Stimulated activated CD4-positive, alpha-beta T cell treated with anti-CD3 and anti-CD28 coated beads, Interleukin-4, amount 100 ng/mL, for 1 hour (primary cell): ENCODE data around the gene ACAA2.

Experiments used
- DNase-seq: peaks from one replicate; pipeline ENCODE4 v3.0.0-alpha.2; 2020

Gene ACAA2

DNA sequence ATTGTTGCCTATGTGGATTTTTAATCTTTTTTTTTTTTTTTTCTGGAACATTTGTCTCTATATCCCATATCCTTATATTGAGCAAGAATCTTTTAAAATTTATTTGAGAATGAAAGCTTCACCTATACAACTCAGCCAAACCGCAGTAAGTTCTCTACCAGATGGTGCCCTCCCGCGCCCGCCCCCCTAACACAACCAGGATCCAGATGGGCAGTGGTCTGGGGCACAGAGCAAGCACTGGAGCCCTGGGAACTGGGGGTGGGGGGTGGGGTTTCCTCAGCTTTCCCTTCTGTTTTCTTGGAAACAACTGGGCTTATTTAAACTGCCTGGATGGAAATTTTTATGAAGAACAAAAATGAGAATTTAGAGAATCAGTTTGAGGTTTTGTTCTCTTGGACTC is 74.6 kb downstream of the ACAA2 start:
- no peak for DNase-seq

DNA sequence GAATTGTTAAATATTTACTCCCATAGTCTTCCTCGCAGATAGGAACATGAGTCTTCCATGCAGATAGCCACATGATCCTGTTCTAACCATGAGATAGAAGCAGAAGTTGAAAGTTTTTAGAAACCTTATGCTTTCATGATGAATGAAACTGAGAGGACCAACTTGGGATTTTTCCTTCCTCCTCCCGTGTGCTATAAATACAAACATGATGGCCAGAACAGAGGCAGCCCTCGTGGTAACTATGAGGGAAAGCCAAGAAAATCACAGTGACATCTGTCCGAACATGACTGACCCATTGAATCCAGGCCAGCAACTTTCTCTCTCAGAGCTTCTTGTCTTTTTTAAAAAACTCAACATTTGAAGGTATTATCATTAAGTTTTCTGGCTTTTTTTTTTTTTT is 78.5 kb downstream of the ACAA2 start:
- no peak for DNase-seq

DNA sequence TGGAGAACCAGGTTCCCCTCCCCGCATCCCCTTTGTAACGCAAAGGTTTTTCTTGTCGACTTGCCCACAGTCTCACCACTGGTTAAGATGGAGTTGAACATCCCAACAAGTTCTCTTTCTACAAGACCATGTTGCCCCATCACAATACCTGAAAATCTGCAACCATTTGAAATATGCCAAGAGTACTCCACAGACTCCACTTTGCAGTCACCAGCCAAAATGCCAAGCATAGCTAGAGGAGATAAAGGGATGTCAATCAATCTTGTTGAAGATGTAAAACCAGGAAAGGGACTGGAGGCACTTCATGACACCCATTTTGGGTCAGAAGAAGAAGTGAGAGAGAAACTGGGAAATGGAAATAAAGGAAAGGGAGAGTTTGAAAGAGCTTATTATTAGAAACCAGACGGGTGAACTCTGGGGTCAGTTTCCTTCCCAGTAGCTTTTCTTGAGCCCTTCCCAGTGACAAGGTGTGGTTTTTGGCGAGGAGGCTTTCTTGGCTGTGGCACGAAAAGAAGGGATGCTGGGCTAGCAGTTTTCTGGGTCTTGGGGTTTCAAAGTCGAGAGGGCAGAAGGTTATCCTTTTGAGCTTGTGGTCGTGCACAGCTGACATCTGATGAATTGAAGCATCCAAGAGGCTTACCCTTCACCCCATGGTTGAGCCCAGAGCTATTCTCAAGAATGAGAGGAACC is 79.3 kb downstream of the ACAA2 start:
- no peak for DNase-seq

DNA sequence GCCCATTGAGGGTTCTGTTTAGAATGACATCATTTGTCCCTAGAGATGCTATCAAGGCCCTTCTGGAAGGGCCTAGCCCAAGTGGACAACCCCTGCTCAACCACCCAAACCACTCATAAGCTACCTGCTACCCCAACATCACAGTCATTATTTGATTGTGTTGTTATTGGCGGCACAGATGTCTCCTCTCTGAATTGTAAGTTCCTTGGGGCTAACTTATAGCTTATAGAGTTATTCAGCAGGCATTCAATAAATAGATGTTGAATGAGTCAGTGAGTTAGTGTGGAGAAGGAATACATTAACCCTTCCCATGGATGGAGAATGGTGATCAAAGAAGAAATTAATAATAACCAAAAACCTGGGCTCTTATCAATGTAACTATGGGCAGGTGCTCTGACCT is 80.0 kb downstream of the ACAA2 start:
- DNase-seq, result no peak
